ENCODE results near the gene HOXD8.

The HOXD8 gene

DNA sequence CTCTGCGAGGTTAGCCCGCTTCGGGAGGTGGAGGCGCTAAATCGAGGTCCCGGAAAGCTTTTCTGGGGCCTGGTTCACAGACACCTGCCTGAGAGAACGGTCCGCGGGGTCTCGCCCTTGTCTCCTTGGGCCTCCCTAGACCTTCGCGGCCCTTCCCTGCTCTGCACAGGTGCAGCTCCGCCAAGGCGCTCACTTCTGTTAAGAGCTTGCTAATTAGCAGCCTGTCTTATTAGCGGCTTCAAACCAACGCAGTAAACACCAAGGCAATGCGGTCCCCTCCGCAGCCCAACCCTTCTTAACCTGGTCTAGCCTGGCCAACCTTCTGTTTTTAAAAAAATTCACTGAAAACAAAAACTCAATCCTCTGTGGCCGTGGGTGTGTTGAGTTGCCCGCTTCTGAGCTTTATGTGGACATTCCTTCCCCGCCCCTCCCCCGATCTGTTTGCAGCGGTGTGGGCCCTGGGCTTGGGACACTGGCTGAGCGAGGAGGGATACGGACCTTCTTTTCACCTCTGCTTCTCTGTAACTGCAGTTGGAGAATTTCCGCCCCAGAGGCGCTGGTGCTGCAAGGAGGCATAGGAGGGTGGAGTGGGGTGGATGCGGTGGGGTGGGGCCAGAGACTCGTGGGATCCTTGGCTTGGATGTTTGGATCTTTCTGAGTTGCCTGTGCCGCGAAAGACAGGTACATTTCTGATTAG, 18.4 kb downstream of the HOXD8 start:
- DNase-seq = no peak

- no peak for DNase-seq
Observed at GRCh38 chr2:176148751-176149421, 19.4 kb downstream of the HOXD8 start.

GRCh38 chr2:176149481-176149938, 20.0 kb downstream of the HOXD8 start:
- no peak for DNase-seq

- DNase-seq = no peak
Observed at GRCh38 chr2:176149939-176150583, 20.6 kb downstream of the HOXD8 start.

GRCh38 chr2:176150584-176151441, 21.3 kb downstream of the HOXD8 start:
- DNase-seq = no peak

DNA sequence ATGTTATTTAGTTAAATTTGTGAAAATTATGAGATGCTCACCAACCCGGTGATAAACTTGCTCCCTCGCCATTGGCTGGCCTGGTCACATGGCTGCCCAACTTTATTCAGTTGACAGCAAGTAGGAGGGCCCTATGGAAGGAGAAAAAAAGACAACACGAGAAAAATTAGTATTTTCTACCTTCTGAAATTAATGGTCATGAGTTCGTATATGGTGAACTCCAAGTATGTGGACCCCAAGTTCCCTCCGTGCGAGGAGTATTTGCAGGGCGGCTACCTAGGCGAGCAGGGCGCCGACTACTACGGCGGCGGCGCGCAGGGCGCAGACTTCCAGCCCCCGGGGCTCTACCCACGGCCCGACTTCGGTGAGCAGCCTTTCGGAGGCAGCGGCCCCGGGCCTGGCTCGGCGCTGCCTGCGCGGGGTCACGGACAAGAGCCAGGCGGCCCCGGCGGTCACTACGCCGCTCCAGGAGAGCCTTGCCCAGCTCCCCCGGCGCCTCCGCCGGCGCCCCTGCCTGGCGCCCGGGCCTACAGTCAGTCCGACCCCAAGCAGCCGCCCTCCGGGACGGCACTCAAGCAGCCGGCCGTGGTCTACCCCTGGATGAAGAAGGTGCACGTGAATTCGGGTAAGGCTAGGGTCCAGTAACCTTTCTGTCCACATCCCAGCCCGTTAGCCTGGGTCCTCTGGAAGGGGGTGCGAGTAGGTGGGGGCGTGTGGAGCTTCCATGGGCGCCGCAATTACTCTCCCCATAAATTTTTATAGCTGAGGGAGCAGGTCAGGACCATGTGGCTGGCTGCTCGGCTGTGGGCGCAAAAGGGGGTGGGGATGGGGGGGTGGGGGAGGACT, 22.2 kb downstream of the HOXD8 start, which contains the start of gene HOXD4:
Gene HOXD4, plus strand, starts transcription at position 109 of the 846 bp plus-strand sequence. Its CDS starts 84 bp downstream, at position 193.
- no peak for DNase-seq

- no peak for DNase-seq
Observed at GRCh38 chr2:176152350-176153181, 23.1 kb downstream of the HOXD8 start.

- DNase-seq = no peak
Observed at GRCh38 chr2:176154576-176155252, 25.2 kb downstream of the HOXD8 start.

DNA sequence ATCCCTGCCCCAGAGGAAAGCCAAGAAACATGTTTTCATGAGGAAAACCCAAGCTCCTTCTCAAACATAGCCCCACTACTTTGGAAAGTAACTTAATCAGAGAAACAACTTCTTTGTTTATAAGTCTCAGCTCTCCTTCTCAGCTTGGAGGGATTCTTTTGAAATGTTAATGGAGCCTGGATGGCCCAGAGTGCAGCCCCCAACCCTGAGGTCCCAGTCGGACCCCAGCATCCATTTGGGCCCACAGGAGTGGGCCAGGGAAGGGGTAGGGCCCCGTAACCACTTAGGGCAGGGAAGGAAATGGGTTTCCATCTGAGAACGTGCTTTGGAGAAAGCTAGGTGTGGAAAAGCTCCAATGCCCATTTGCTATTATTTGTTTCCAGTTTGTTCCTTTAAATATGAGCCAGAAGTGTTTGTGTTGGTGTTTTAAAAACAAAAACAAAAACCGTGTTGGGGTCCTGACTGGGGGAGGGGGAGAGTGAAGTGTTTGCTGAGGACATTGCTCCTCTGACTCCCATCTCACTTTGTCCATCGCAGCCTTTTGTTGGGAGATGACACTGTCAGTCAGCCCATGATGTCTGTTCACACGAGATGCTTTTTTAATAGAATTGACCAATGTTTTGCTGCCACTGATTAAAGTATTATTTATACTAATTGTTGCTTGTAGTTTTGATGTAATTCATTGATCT, 26.0 kb downstream of the HOXD8 start:
- DNase-seq = no peak

DNA sequence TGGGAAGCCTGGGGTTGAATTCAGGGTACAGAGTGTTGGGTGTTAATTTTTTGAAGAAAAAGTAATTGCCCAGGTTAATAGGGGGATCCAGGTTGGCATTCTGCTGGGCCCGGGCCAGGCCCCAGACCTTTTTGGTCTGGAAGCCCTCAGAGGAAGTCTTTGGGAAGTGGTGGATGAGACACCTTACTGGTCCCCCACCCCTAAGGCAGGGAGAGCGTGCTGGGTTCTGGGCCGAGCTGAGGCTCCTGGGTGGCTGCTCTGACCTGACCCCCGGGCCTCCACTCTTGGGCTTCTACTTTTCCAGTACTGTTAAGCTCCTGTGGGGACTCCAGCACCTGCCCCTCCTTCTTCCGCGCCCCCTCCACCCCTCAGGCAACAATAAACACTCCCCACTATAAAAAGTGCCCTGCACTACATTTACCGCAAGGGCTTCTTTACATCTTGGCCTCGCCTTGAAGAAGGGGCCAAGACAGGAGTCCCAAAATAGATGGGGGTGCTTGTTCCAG, 26.8 kb downstream of the HOXD8 start:
- DNase-seq = no peak

DNA sequence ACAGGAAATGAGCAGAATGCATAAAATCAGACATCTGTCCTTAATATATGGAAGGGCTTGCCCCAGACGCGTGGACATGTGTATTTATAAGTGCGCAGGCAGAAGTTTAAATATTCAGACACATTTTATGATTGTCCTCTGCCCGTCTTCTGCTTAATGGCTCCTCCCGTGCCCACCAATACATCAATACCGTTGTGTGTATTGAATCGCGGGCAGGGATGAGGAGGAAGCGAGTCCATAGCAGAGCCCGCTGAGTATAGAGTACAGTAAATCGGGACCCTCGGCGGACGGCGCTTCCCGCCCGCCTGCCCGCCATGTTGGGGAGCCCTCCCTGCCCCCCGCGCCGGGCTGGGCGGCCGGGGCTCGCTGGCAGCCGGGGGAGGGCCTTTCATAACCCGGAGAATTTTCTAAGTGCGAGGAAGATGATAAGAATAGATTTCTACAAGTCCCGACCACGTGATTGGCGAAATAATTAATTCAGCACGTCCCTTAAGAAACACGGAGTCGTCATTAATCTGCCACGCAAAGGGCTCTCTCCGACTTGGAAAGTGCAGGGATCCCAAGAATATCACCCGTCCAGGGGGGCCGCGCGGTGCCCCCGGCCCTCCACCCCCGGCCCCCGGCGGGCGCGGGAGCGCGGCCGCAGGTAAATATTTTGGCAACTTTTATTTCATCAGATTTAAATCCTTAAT, 27.4 kb downstream of the HOXD8 start, which contains the start of gene HOXD3:
Gene HOXD3, plus strand, starts transcription at position 501 of the 692 bp plus-strand sequence. CDS start 11,808 bp downstream, outside the sequence.
- peak; percentile 62 for DNase-seq

DNA sequence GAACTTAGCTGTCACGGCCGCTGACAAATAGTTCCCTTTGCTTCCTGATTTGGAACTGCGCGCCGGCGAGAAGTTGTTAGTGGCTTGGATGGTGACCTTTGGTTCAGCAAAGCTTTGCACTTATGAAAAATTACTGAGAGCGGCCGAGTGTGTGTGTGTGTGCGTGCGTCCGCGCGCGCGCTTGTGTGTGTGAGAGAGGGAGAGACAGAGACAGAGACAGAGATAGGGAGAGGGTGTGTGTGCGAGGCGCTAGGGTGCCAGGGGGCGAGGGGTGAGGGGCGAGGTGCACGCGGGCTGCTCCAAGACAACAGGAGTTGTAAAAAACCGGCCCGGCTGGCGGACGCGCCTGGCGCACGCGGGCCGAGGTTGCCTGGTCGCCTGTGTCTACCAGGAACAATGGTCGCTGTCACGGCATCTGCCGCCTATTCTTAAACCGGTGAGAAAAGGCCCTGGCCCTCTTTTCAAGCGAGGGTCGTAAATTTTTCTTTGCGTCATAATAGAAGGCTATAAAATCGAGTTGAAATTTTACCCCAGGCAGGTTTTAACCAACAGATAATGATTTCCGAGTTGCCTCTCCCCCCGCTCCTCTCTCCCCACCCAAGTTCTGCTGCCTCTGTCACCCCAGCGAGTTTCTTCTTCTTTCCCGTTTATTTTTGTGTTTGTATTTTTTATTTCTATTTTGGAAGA, 28.1 kb downstream of the HOXD8 start:
- DNase-seq = peak; percentile 67

DNA sequence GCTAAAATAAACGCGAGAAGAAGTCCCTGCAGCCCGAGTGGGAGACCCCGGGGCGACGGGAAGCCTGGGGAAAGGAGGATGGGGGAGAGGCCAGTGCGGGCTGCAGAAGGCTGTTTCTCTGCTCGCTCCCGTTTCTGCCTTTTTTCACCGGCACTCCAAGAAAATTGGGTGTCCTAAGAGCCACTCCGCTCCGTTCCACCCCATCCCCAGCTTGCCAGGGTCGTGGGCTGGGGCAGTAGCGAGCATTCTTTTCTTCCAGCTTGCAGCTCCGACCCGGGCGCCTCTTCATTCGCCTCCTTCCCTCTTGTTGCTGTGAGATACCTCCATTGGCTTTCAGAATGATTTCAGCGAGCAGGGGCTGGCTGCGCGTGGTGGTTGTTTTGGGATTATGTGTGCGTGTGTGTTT, 28.7 kb downstream of the HOXD8 start:
- no peak for DNase-seq

- DNase-seq = no peak
Observed at GRCh38 chr2:176158855-176159662, 29.6 kb downstream of the HOXD8 start.

GRCh38 chr2:176159663-176160250, 30.3 kb downstream of the HOXD8 start:
- no peak for DNase-seq

DNA sequence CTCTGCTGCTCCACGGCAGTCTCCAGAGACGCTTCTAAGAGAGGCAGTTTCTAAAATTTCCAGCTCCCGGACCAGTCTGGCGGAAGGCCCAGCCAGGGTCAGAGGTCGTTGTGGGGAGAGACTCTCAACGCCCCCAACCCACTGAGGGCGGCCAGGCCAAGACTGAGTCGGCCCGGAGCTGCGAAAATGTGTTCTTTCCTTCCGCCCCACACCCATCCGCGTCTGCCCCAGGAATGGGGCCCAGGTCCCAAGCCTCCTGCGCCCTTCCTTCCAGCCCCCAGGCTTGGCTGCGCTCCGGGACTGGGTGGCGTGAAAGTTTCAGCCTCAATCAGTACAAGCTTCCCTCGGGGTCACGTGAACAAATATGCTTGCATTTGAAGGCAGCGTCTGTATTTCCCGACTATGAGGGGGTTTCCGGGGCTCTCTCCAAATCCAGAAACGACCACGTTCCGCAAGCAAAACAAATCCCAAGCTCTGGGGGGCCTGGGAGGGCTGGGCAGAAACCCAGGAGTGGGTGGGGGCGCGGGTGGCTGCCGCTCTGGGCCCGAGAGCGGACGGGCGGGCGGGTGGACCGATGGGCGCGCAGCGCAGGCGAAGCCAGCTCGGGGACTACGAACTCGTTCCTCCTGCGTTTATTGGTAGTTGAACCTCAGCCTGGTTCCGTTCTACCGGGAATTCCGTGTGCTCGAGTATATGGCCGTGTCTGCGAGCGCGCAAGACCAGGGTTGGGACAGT, 30.9 kb downstream of the HOXD8 start:
- peak; percentile 70 for DNase-seq
